Endothelial cell of umbilical vein (primary cell): ENCODE results near the gene LRG1. TPM values are rescaled to one million over a fixed set of nuclear protein-coding genes. Genes with fewer than 3 reads are reported as not detected.

Experiments
- BruUV-seq: library from RNA; stranded (reverse); fragments of 400-500 nt; replicated peaks from 2 replicates; lab custom pipeline; 2021; lab: Mats Ljungman, UMichigan
- CTCF ChIA-PET: fragments of 300-600, 350-600 bp; sonication (Branson Sonifier 250); formaldehyde crosslinking; loops from one replicate; lab custom pipeline; 2021; ENCODE audit warnings: antibody characterized with exemption, inconsistent platforms; lab: Charles Lee
- POLR2A ChIA-PET: fragments of 300-600, 350-600 bp; sonication (Branson Sonifier 250); formaldehyde crosslinking; loops from one replicate; lab custom pipeline; 2021; ENCODE audit warnings: antibody characterized with exemption, inconsistent platforms; lab: Charles Lee
- DNase-seq: peaks from one replicate; pipeline ENCODE4 v3.0.0-alpha.2; 2011; ENCODE audit warnings: low read depth, low spot score
- FAIRE-seq: peaks from 2 replicates; lab custom pipeline; 2011; peaks lifted over from hg19 to GRCh38; lab: Jason Lieb, UNC
- H2AFZ ChIP-seq: 2 replicates; pipeline ENCODE4 v1.6.0; 2012; ENCODE audit warnings: low read depth, low read length, control low read depth, inconsistent platforms
- H3K27ac ChIP-seq: 2 replicates; pipeline ENCODE4 v1.5.1; 2011; ENCODE audit warnings: low read depth, mild to moderate bottlenecking, control low read depth, low read length, moderate library complexity; ENCODE audit not compliant: insufficient read depth
- H3K27me3 ChIP-seq, 2 experiments: 2 replicates each; pipeline versions ENCODE4 v1.6.0 to v1.6.1; 2011; ENCODE audit warnings: low read length in 2 of 2, mixed read lengths in 1 of 2; ENCODE audit not compliant: control insufficient read depth in 2 of 2, insufficient read depth in 2 of 2
- H3K36me3 ChIP-seq, 2 experiments: 2 replicates in 1 of 2; 3 replicates in 1 of 2; pipeline ENCODE4 v1.5.1; 2011; ENCODE audit warnings: low read length in 2 of 2, mild to moderate bottlenecking in 1 of 2, moderate library complexity in 1 of 2; ENCODE audit not compliant: control insufficient read depth in 2 of 2, insufficient read depth in 2 of 2; ENCODE audit errors: extremely low read depth in 1 of 2
- H3K4me1 ChIP-seq: 3 replicates; pipeline ENCODE4 v1.5.1; 2011; ENCODE audit warnings: mild to moderate bottlenecking, low read length; ENCODE audit not compliant: control insufficient read depth, insufficient read depth; ENCODE audit errors: extremely low read depth
- H3K4me2 ChIP-seq: 2 replicates; pipeline ENCODE4 v1.6.1; 2011; ENCODE audit warnings: low read length, control low read depth, mixed read lengths; ENCODE audit not compliant: insufficient read depth
- H3K4me3 ChIP-seq, 3 experiments: fragments of 200-600 bp in 1 of 3; sonication (generic), shearing (Covaris generic) in 1 of 3; replicated peaks in 1 of 3; 2 replicates each; pipeline ENCODE4 v1.5.1; 2011 to 2016; ENCODE audit warnings: control low read depth in 3 of 3, low read length in 3 of 3, mild to moderate bottlenecking in 2 of 3, inconsistent platforms in 1 of 3, low read depth in 1 of 3, moderate library complexity in 1 of 3; ENCODE audit not compliant: insufficient read depth in 1 of 3
- H3K79me2 ChIP-seq: 2 replicates; pipeline ENCODE4 v1.6.0; 2012; ENCODE audit warnings: low read length, inconsistent platforms; ENCODE audit not compliant: control insufficient read depth, insufficient read depth
- H3K9ac ChIP-seq: replicated peaks from 2 replicates; pipeline ENCODE3; 2011; ENCODE audit warnings: low read length, control low read depth; ENCODE audit not compliant: insufficient read depth; ENCODE audit errors: extremely low read depth
- H3K9me1 ChIP-seq: replicated peaks from 3 replicates; pipeline ENCODE4 v1.6.0; 2011; ENCODE audit warnings: mild to moderate bottlenecking, low read length; ENCODE audit not compliant: control insufficient read depth, insufficient read depth; ENCODE audit errors: extremely low read depth
- H3K9me3 ChIP-seq: replicated peaks from 2 replicates; pipeline ENCODE4 v1.5.1; 2012; ENCODE audit warnings: low read length, inconsistent platforms; ENCODE audit not compliant: control insufficient read depth, insufficient read depth
- H4K20me1 ChIP-seq: replicated peaks from 2 replicates; pipeline ENCODE3; 2011; ENCODE audit warnings: mild to moderate bottlenecking, low read length; ENCODE audit not compliant: control insufficient read depth, insufficient read depth; ENCODE audit errors: extremely low read depth
- EZH2 ChIP-seq: IDR thresholded peaks from 2 replicates; pipeline ENCODE4 v1.6.1; 2012; ENCODE audit warnings: borderline replicate concordance, low read depth, mild to moderate bottlenecking, moderate library complexity, low read length, inconsistent platforms; ENCODE audit not compliant: severe bottlenecking
- FOS ChIP-seq: IDR thresholded peaks from 2 replicates; pipeline ENCODE4 v1.6.1; 2011; ENCODE audit warnings: mild to moderate bottlenecking, low read length, moderate library complexity, borderline replicate concordance; ENCODE audit not compliant: insufficient read depth
- GATA2 ChIP-seq: IDR thresholded peaks from 2 replicates; pipeline ENCODE4 v1.7.0; 2011; ENCODE audit warnings: low read depth, mild to moderate bottlenecking, moderate library complexity, mixed read lengths, low read length; ENCODE audit not compliant: insufficient read length, insufficient read depth
- POLR2A ChIP-seq: IDR thresholded peaks from 2 replicates; pipeline ENCODE4 v1.6.1; 2012; ENCODE audit warnings: low read depth, mild to moderate bottlenecking, control low read depth, low read length
- POLR2AphosphoS5 ChIP-seq: IDR thresholded peaks from 2 replicates; pipeline ENCODE4 v1.6.1; 2012; ENCODE audit warnings: low read depth, mild to moderate bottlenecking, control low read depth, low read length, moderate library complexity; ENCODE audit not compliant: insufficient read depth
- dilution Hi-C: fragments of 300-500 bp; cut with MboI; formaldehyde crosslinking; loops from one replicate; pipeline ENCODE4 v1.15.0; 2019; ENCODE audit warnings: low sequenced_read_pairs; ENCODE audit not compliant: extremely low pct_ligation_motif_present
- intact Hi-C: fragments of 100-400 bp; cut with micrococcal nuclease; formaldehyde crosslinking; loops from one replicate; pipeline ENCODE4 v1.10.0; 2022
- polyA plus RNA-seq, 4 experiments: library from polyadenylated mRNA; depleted of rRNA in 3 of 4; stranded (reverse) in 3 of 4; unstranded in 1 of 4; fragments of >200 nt; gene quantifications; 2 replicates each; pipeline versions ENCODE4 v1.2.1 to v1.2.3, GENCODE V29; 2011 to 2012; ENCODE audit warnings: missing spikeins in 1 of 4
- total RNA-seq: library from RNA; stranded (reverse); gene quantifications from 2 replicates; pipeline ENCODE4 v1.2.3, GENCODE V29; 2021

Gene LRG1
- total and polyA plus RNA-seq, 2 donors (not counting 3 experiments of a cell fraction or from before 2014, with no cell fraction given) = 0.21 to 0.31 TPM

DNA sequence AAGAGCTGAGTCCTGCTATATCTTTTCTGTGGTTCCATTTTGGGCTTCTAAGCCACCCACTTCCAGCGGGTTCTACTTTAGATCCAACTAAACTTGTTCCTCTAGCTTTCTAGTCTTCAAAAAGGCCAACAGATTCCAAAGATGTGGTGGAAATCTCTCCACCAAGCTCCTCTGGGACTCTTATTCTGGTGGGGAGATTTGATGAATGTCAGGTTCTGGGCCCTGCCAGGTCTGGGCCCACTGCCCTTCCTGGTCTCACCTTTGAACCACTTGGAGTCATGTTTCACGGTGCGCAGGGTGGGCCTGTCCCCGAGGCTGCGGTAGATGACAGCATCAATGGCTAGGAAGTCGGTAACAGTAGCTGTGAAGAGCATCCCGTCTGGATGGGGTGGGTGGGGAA lies 14.9 kb upstream of the LRG1 start:
- H3K27me3 ChIP-seq = no peaks in the 10 kb centered on the region
- no peaks in the 10 kb centered on the region for H3K9me1 ChIP-seq
- BruUV-seq = no TSS peak
- peaks cover 20 to 55% of the 10 kb centered on the region in 2 experiments for H3K36me3 ChIP-seq
- peaks cover 6% of the 10 kb centered on the region for H3K79me2 ChIP-seq
- H3K9me3 ChIP-seq = no peaks in the 10 kb centered on the region
- H3K27ac ChIP-seq = no peak overlapping the region
- dilution Hi-C loops = no loop called here
- ChIA-PET CTCF (no interaction called here), POLR2A (no interaction called here)
- no peak overlapping the region for H2AFZ ChIP-seq
- peaks cover 20% of the 10 kb centered on the region for H3K4me1 ChIP-seq
- no peak overlapping the region for H3K4me2 ChIP-seq
- FAIRE-seq = no peak
- no peaks in the 10 kb centered on the region for H4K20me1 ChIP-seq
- H3K4me3 ChIP-seq = no peak overlapping the region
- no peak for TF ChIP-seq POLR2A
- no peak for TF ChIP-seq GATA2
- no peak for DNase-seq
- intact Hi-C loops = loop anchor here (5.0 kb wide), 1 partner anchor 168 kb away; the partner anchor contains the start of gene DPP9
- no peak overlapping the region for H3K9ac ChIP-seq

DNA sequence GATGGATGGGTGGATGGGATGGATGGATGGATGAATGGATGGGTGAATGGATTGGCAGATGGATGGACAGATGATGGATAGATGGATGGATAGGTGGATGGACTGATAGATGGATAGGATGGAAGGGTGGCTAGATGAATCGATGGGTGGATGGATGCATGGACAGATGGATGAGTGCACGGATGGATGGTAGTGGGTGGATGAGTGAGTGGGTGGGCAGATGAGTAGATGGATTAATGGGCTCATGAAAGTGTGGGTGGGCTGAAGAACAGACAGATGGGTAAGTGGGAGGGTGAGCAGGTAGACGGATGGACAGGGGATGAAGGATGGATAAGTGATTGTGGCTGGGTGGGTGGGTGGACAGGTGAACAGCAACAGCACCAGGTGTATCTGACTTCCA lies 13.9 kb upstream of the LRG1 start:
- no peak overlapping the region for H3K27ac ChIP-seq
- no peak overlapping the region for H3K4me3 ChIP-seq
- CTCF ChIA-PET = no interaction called here
- H3K27me3 ChIP-seq = no peaks in the 10 kb centered on the region
- peaks cover 20 to 58% of the 10 kb centered on the region in 2 experiments for H3K36me3 ChIP-seq
- H3K9me3 ChIP-seq = no peaks in the 10 kb centered on the region
- peaks cover 6% of the 10 kb centered on the region for H3K79me2 ChIP-seq
- H3K9ac ChIP-seq = no peak overlapping the region
- dilution Hi-C loops (no loop called here), intact Hi-C loops (no loop called here)
- no peak overlapping the region for H2AFZ ChIP-seq
- FAIRE-seq (no peak), DNase-seq (no peak)
- H3K4me2 ChIP-seq = no peak overlapping the region
- no peaks in the 10 kb centered on the region for H3K9me1 ChIP-seq
- TF ChIP-seq FOS (no peak), EZH2 (no peak), POLR2AphosphoS5 (no peak)
- BruUV-seq = no TSS peak
- peaks cover 11% of the 10 kb centered on the region for H3K4me1 ChIP-seq
- POLR2A ChIA-PET = no interaction called here
- no peaks in the 10 kb centered on the region for H4K20me1 ChIP-seq
